WTC11 (cell line): ENCODE measurements around the gene PLPPR1. TPM values are rescaled to one million over a fixed set of nuclear protein-coding genes. Genes with fewer than 3 reads are reported as not detected.

Source experiments
- ATAC-seq: fragments of 200-7000 bp; cut with Tn5 transposase; 2 replicates; pipeline ENCODE4 v1.10.0; 2021; ENCODE audit warnings: mild to moderate bottlenecking, moderate library complexity
- CTCF ChIA-PET: fragments of 300-600 bp; sonication (Branson Sonifier 250); formaldehyde crosslinking; loops from one replicate; lab custom pipeline; 2021; ENCODE audit warnings: antibody characterized with exemption; lab: Charles Lee
- POLR2A ChIA-PET: fragments of 350-600 bp; sonication (Branson Sonifier 250); formaldehyde crosslinking; loops from one replicate; lab custom pipeline; 2021; ENCODE audit warnings: antibody characterized with exemption; lab: Charles Lee
- DNase-seq: peaks from one replicate; pipeline ENCODE4 v3.0.0; 2021; ENCODE audit warnings: low spot score
- H3K27ac Mint-ChIP-seq: 2 replicates; pipeline ENCODE4 v1.8.0; 2021; ENCODE audit warnings: mixed read lengths
- H3K27me3 Mint-ChIP-seq: 2 replicates; pipeline ENCODE4 v1.8.0; 2021; ENCODE audit warnings: low read depth, mild to moderate bottlenecking, moderate library complexity, mixed read lengths
- H3K36me3 Mint-ChIP-seq: 2 replicates; pipeline ENCODE4 v1.8.0; 2021; ENCODE audit warnings: mixed read lengths
- H3K4me1 Mint-ChIP-seq: 2 replicates; pipeline ENCODE4 v1.8.0; 2022; ENCODE audit warnings: mixed read lengths
- H3K4me3 Mint-ChIP-seq: 2 replicates; pipeline ENCODE4 v1.8.0; 2021; ENCODE audit warnings: mild to moderate bottlenecking, moderate library complexity, mixed read lengths
- H3K9me3 Mint-ChIP-seq: 2 replicates; pipeline ENCODE4 v1.8.0; 2021; ENCODE audit warnings: mixed read lengths
- ARID4B ChIP-seq: sonication (generic); formaldehyde crosslinking; IDR thresholded peaks from 2 replicates; pipeline ENCODE4 v1.8.0; 2023; ENCODE audit warnings: missing genetic modification reagents, mild to moderate bottlenecking, borderline replicate concordance
- CREB1 ChIP-seq: sonication (generic); formaldehyde crosslinking; IDR thresholded peaks from 2 replicates; pipeline ENCODE4 v1.8.0; 2023; ENCODE audit warnings: mild to moderate bottlenecking, missing genetic modification reagents
- ETV6 ChIP-seq: sonication (generic); formaldehyde crosslinking; IDR thresholded peaks from 2 replicates; pipeline ENCODE4 v1.8.1; 2022; ENCODE audit warnings: mild to moderate bottlenecking, missing genetic modification reagents
- FOXP1 ChIP-seq: sonication (generic); formaldehyde crosslinking; IDR thresholded peaks from 2 replicates; pipeline ENCODE4 v1.8.0; 2022; ENCODE audit warnings: missing genetic modification reagents, mild to moderate bottlenecking, moderate library complexity, borderline replicate concordance
- GRHL2 ChIP-seq: fragments of 250-450 bp; sonication (Bioruptor Pico); IDR thresholded peaks from 2 replicates; pipeline ENCODE4 v1.8.0; 2022; ENCODE audit warnings: mild to moderate bottlenecking, moderate library complexity; ENCODE audit not compliant: insufficient replicate concordance, severe bottlenecking
- HMGA2 ChIP-seq: fragments of 250-450 bp; sonication (Bioruptor Pico); IDR thresholded peaks from 2 replicates; pipeline ENCODE4 v1.4.0; 2021; ENCODE audit warnings: mild to moderate bottlenecking, moderate library complexity
- KAT7 ChIP-seq: sonication (generic); formaldehyde crosslinking; IDR thresholded peaks from 2 replicates; pipeline ENCODE4 v1.8.1; 2023; ENCODE audit warnings: missing genetic modification reagents, mild to moderate bottlenecking, borderline replicate concordance
- NFYB ChIP-seq: sonication (generic); formaldehyde crosslinking; conservative IDR thresholded peaks from 2 replicates; pipeline ENCODE4 v1.8.0; 2022; ENCODE audit warnings: low read depth, missing genetic modification reagents
- NR2C2 ChIP-seq: sonication (generic); formaldehyde crosslinking; IDR thresholded peaks from 2 replicates; pipeline ENCODE4 v1.8.0; 2022; ENCODE audit warnings: mild to moderate bottlenecking, missing genetic modification reagents
- OVOL2 ChIP-seq: fragments of 250-450 bp; sonication (Bioruptor Pico); IDR thresholded peaks from 2 replicates; pipeline ENCODE4 v1.9.0; 2021; ENCODE audit warnings: mild to moderate bottlenecking, borderline replicate concordance
- RORB ChIP-seq: fragments of 250-450 bp; sonication (Bioruptor Pico); IDR thresholded peaks from 2 replicates; pipeline ENCODE4 v1.9.0; 2021; ENCODE audit warnings: mild to moderate bottlenecking
- TCF7 ChIP-seq: sonication (generic); formaldehyde crosslinking; IDR thresholded peaks from 2 replicates; pipeline ENCODE4 v1.8.0; 2022; ENCODE audit warnings: mild to moderate bottlenecking, low read depth, missing genetic modification reagents, moderate library complexity
- TEAD4 ChIP-seq: sonication (generic); formaldehyde crosslinking; IDR thresholded peaks from 2 replicates; pipeline ENCODE4 v1.8.0; 2022; ENCODE audit warnings: mild to moderate bottlenecking, missing genetic modification reagents
- USF2 ChIP-seq: sonication (generic); formaldehyde crosslinking; IDR thresholded peaks from 2 replicates; pipeline ENCODE4 v1.8.1; 2023; ENCODE audit warnings: mild to moderate bottlenecking, missing genetic modification reagents, moderate library complexity
- ZNF121 ChIP-seq: sonication (generic); formaldehyde crosslinking; IDR thresholded peaks from 2 replicates; pipeline ENCODE4 v1.8.0; 2023; ENCODE audit warnings: missing genetic modification reagents
- ZNF138 ChIP-seq: sonication (generic); formaldehyde crosslinking; conservative IDR thresholded peaks from 2 replicates; pipeline ENCODE4 v1.8.1; 2022; ENCODE audit warnings: mild to moderate bottlenecking, moderate library complexity, missing genetic modification reagents
- ZNF281 ChIP-seq: sonication (generic); formaldehyde crosslinking; IDR thresholded peaks from 2 replicates; pipeline ENCODE4 v1.8.0; 2023; ENCODE audit warnings: mild to moderate bottlenecking, missing genetic modification reagents
- ZNF416 ChIP-seq: fragments of 250-450 bp; sonication (Bioruptor Pico); IDR thresholded peaks from 2 replicates; pipeline ENCODE4 v1.9.0; 2021; ENCODE audit warnings: mild to moderate bottlenecking, inconsistent platforms
- total RNA-seq: library from RNA; stranded (reverse); gene quantifications from 3 replicates; pipeline ENCODE4 v1.2.3, GENCODE V29; 2021

The PLPPR1 gene
- total RNA-seq, 1 experiment from 2014 or later, result 1.5 TPM

GRCh38 chr9:101323129-101323528, 294.6 kb downstream of the PLPPR1 start:
- no peaks in the 10 kb centered on the region for H3K27me3 Mint-ChIP-seq
- H3K4me3 Mint-ChIP-seq, result no peak overlapping the region
- no peak for TF ChIP-seq NFYB
- TF ChIP-seq ZNF138 (CRISPR knock-in tag), result no peak
- TF ChIP-seq ZNF281 (CRISPR knock-in tag), result no peak
- TF ChIP-seq NR2C2 (CRISPR knock-in tag), result no peak
- TF ChIP-seq KAT7, result no peak
- no peak for TF ChIP-seq TEAD4
- no peak for TF ChIP-seq OVOL2
- TF ChIP-seq USF2, result no peak
- TF ChIP-seq, all 79 proteins: peak for 0
- ChIA-PET POLR2A (no interaction called here), CTCF (no interaction called here)
- peaks cover 25% of the 10 kb centered on the region for H3K4me1 Mint-ChIP-seq
- ATAC-seq, result no peak
- DNase-seq, result no peak
- peaks cover 14% of the 10 kb centered on the region for H3K36me3 Mint-ChIP-seq
- peaks cover 16% of the 10 kb centered on the region for H3K9me3 Mint-ChIP-seq
- H3K27ac Mint-ChIP-seq, result no peak overlapping the region

GRCh38 chr9:101324245-101324804, 295.8 kb downstream of the PLPPR1 start:
- no peak overlapping the region for H3K27ac Mint-ChIP-seq
- DNase-seq, result no peak
- TF ChIP-seq ZNF121 (CRISPR knock-in tag) (no peak), ARID4B (CRISPR knock-in tag) (no peak), CREB1 (CRISPR knock-in tag) (no peak)
- CTCF ChIA-PET, result interaction anchor here (0.6 to 1.0 kb wide), 2 partner anchors 59 to 64 kb away, joined by 3 to 4 read pairs; no protein-coding TSS in a partner anchor
- no peaks in the 10 kb centered on the region for H3K27me3 Mint-ChIP-seq
- no peak overlapping the region for H3K4me3 Mint-ChIP-seq
- no peak for ATAC-seq
- H3K36me3 Mint-ChIP-seq, result peaks cover 14% of the 10 kb centered on the region
- POLR2A ChIA-PET, result no interaction called here
- H3K9me3 Mint-ChIP-seq, result peaks cover 23% of the 10 kb centered on the region
- peaks cover 25% of the 10 kb centered on the region for H3K4me1 Mint-ChIP-seq

GRCh38 chr9:101325053-101325452, 296.5 kb downstream of the PLPPR1 start:
- Mint-ChIP-seq H3K36me3 (peaks cover 14% of the 10 kb centered on the region), H3K4me1 (peaks cover 25% of the 10 kb centered on the region), H3K27me3 (no peaks in the 10 kb centered on the region), H3K4me3 (no peak overlapping the region), H3K9me3 (peaks cover 23% of the 10 kb centered on the region), H3K27ac (no peak overlapping the region)
- no peak for DNase-seq
- no peak for TF ChIP-seq GRHL2 (CRISPR knock-in tag)
- TF ChIP-seq RORB (CRISPR knock-in tag), result no peak
- no peak for TF ChIP-seq HMGA2 (CRISPR knock-in tag)
- no peak for TF ChIP-seq NR2C2 (CRISPR knock-in tag)
- no peak for TF ChIP-seq ZNF416
- TF ChIP-seq ETV6 (CRISPR knock-in tag), result no peak
- no peak for TF ChIP-seq TEAD4
- no peak for TF ChIP-seq FOXP1 (CRISPR knock-in tag)
- no peak for TF ChIP-seq TCF7
- no peak for ATAC-seq
- ChIA-PET POLR2A (no interaction called here), CTCF (interaction anchor here (1.0 kb wide), 1 partner anchor 63 kb away, joined by 3 read pairs; no protein-coding TSS in a partner anchor)
